Neural progenitor cell (in vitro differentiated cells): Measurements from ENCODE around the gene MPZ.

ENCODE experiments used
- EZH2 ChIP-seq: fragments of 200-600 bp; sonication (generic); IDR thresholded peaks from 2 replicates; pipeline ENCODE4 v1.6.1; 2017; ENCODE audit warnings: antibody characterized with exemption, mild to moderate bottlenecking, moderate library complexity
- EZH2phosphoT487 ChIP-seq: fragments of 200-600 bp; sonication (generic); IDR thresholded peaks from 2 replicates; pipeline ENCODE4 v1.6.1; 2017; ENCODE audit warnings: antibody characterized with exemption
- TF ChIP-seq, protein P1 (sequence below): fragments of 200-600 bp; sonication (generic); IDR thresholded peaks from 2 replicates; pipeline ENCODE4 v1.5.1; 2017; ENCODE audit warnings: antibody characterized with exemption, mild to moderate bottlenecking

DNA sequence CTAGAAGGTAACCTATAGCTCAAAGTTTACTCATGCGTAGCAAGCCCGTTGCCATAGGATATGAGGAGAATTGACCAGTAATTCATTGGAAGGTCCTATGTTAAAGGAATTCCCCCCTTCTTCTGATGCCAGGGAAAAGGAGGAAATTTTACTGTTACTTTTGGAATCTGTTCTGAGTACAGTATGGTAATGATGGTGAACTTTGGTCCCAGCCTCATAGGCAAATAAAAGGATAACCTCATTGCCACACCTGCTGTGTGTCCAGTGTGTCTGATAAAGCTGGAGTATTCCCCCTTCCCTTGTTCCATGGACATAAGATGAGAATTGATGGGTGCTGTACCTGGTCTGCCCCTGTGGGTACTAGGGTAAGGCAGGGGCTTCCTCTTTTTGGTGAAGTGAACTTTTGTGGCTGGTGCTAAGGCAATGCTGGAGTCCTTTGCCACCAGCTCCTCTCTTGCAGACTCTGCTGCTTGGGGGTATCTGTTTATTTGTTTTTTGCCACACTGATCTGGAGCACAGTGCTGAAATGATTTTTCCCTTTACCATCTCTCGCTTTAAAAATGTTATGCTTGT is 22.2 kb downstream of the MPZ start:
- TF ChIP-seq, protein P1, sequence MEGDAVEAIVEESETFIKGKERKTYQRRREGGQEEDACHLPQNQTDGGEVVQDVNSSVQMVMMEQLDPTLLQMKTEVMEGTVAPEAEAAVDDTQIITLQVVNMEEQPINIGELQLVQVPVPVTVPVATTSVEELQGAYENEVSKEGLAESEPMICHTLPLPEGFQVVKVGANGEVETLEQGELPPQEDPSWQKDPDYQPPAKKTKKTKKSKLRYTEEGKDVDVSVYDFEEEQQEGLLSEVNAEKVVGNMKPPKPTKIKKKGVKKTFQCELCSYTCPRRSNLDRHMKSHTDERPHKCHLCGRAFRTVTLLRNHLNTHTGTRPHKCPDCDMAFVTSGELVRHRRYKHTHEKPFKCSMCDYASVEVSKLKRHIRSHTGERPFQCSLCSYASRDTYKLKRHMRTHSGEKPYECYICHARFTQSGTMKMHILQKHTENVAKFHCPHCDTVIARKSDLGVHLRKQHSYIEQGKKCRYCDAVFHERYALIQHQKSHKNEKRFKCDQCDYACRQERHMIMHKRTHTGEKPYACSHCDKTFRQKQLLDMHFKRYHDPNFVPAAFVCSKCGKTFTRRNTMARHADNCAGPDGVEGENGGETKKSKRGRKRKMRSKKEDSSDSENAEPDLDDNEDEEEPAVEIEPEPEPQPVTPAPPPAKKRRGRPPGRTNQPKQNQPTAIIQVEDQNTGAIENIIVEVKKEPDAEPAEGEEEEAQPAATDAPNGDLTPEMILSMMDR: no peak
- TF ChIP-seq EZH2 (no peak), EZH2phosphoT487 (no peak)
